SW480 (cell line): ENCODE measurements around the gene ZNF865.
A peak's percentile ranks its signal among the peaks of the same experiment; 100 is the strongest.

Source experiments
- DNase-seq: peaks from one replicate; pipeline ENCODE4 v3.0.0-alpha.2; 2016; ENCODE audit warnings: low spot score

Gene ZNF865

GRCh38 chr19:55644842-55645511 is 39.5 kb downstream of the ZNF865 start:
- no peak for DNase-seq

GRCh38 chr19:55645512-55645881 is 40.0 kb downstream of the ZNF865 start:
- DNase-seq = no peak

GRCh38 chr19:55646889-55647731 is 41.7 kb downstream of the ZNF865 start:
- no peak for DNase-seq

GRCh38 chr19:55647732-55648584 is 42.5 kb downstream of the ZNF865 start, which contains the start of gene CCDC106:
Gene CCDC106, plus strand, starts transcription at chr19:55648212. Its CDS starts 835 bp downstream, at chr19:55649047.
- no peak for DNase-seq

GRCh38 chr19:55648585-55649267 is 43.3 kb downstream of the ZNF865 start:
- DNase-seq = no peak

GRCh38 chr19:55649268-55650125 is 44.0 kb downstream of the ZNF865 start:
- no peak for DNase-seq

GRCh38 chr19:55650126-55650557 is 44.7 kb downstream of the ZNF865 start:
- no peak for DNase-seq

GRCh38 chr19:55650602-55651230 is 45.3 kb downstream of the ZNF865 start:
- DNase-seq = no peak

- DNase-seq = no peak
Observed at GRCh38 chr19:55651236-55651635, 45.8 kb downstream of the ZNF865 start.

- DNase-seq = no peak
Observed at GRCh38 chr19:55652311-55653128, 47.1 kb downstream of the ZNF865 start.

- peak; percentile 99 for DNase-seq
Observed at GRCh38 chr19:55653651-55654322, 48.3 kb downstream of the ZNF865 start.

- DNase-seq = peak; percentile 100
Observed at GRCh38 chr19:55654323-55654867, 48.9 kb downstream of the ZNF865 start.

- DNase-seq = peak; percentile 96
Observed at GRCh38 chr19:55654868-55655647, 49.6 kb downstream of the ZNF865 start, which contains the start of gene U2AF2. Gene U2AF2, plus strand, starts transcription at chr19:55655035. Its CDS starts 70 bp downstream, at chr19:55655105.

GRCh38 chr19:55655648-55656040 is 50.2 kb downstream of the ZNF865 start:
- DNase-seq = no peak

GRCh38 chr19:55656552-55656951 is 51.1 kb downstream of the ZNF865 start:
- DNase-seq = no peak

- no peak for DNase-seq
Observed at GRCh38 chr19:55656988-55657747, 51.7 kb downstream of the ZNF865 start.
